Psoas muscle (tissue), 8 donors: Measurements from ENCODE around the gene AQP12B. TPM values are rescaled to one million over a fixed set of nuclear protein-coding genes. Genes with fewer than 3 reads are reported as not detected.
"Not testable (repeated sequence)": the region's sequence is repeated elsewhere in the genome, so short reads cannot be mapped to it uniquely, and the experiment has no call there.

Source experiments
- ATAC-seq, 4 donors: fragments of 200-7000 bp; cut with Tn5 transposase; one replicate each; pipeline ENCODE4 v1.9.1; 2020; ENCODE audit warnings: moderate library complexity in 3 of 4, mild to moderate bottlenecking in 2 of 4
- DNase-seq, 2 donors: peaks; one replicate each; pipeline ENCODE4 v3.0.0-alpha.2; 2020
- H3K27ac ChIP-seq: fragments of 200-600 bp; one replicate; pipeline ENCODE4 v1.8.0; 2022
- H3K27me3 ChIP-seq, 3 donors: fragments of 200-600 bp in 1 of 3; one replicate each; pipeline versions ENCODE4 v1.6.1 to v1.8.0; 2013 to 2022; ENCODE audit warnings: low read length in 2 of 3, mild to moderate bottlenecking in 2 of 3, moderate library complexity in 1 of 3; ENCODE audit not compliant: insufficient read depth in 3 of 3
- H3K36me3 ChIP-seq, 2 donors: fragments of 200-600 bp in 1 of 2; one replicate each; pipeline versions ENCODE4 v1.6.1 to v1.8.0; 2013 to 2022; ENCODE audit warnings: low read depth in 1 of 2, mild to moderate bottlenecking in 1 of 2, moderate library complexity in 1 of 2; ENCODE audit not compliant: insufficient read depth in 1 of 2
- H3K4me1 ChIP-seq: fragments of 200-600 bp; one replicate; pipeline ENCODE4 v1.8.0; 2022
- H3K4me3 ChIP-seq: fragments of 200-600 bp; one replicate; pipeline ENCODE4 v1.8.0; 2022; ENCODE audit warnings: mild to moderate bottlenecking
- H3K9me3 ChIP-seq: fragments of 200-600 bp; one replicate; pipeline ENCODE4 v1.8.0; 2022
- CTCF ChIP-seq: fragments of 200-600 bp; IDR thresholded peaks from one replicate; pipeline ENCODE4 v1.8.0; 2022; ENCODE audit warnings: antibody characterized with exemption
- WGBS, 3 donors: extraction: QIAGEN DNeasy Blood & Tissue Kit; methylation state at CpG; one replicate each; pipeline versions ENCODE4 v1.1.6 to v1.1.7; 2013; 5-methylcytosine and 5-hydroxymethylcytosine counted together
- intact Hi-C, 2 donors: fragments of 100-400 bp; cut with DNase I; formaldehyde crosslinking; loops; one replicate each; pipeline versions ENCODE4 v1.11.0 to v1.14.2; 2022
- polyA plus RNA-seq, 3 donors: library from polyadenylated mRNA; stranded (reverse); fragments of 200-250 nt; gene quantifications; one replicate each; pipeline ENCODE4 v1.2.3, GENCODE V29; 2013
- total RNA-seq, 4 donors: library from RNA; stranded (reverse); fragmentation: NEBNext Ultra II Directional in 2 of 4; extraction: Animal tissue kit (Norgen Biotek cat#: 25700) in 2 of 4; gene quantifications; one replicate each; pipeline versions ENCODE4 v1.2.1 to v1.2.4, GENCODE V29; 2021 to 2023
- donor health status: healthy with polysubstance abuse.
- donor health status: DM: no; HTN: no; CAD: no; lungs with moderate emphysema.
- donor health status: Bipolar disorder and iron deficiency.
- donor health status: healthy.
- donor health status: DM: yes; HTN: yes; CAD: no.
- donor health status: DM: no; HTN: no; CAD: no.
- donor health status: DM: no; HTN: no; CAD: no.
- donor health status: DM: yes; HTN: yes; CAD: no.

AQP12B gene
- total and polyA plus RNA-seq, 7 donors, result not detected

- H3K4me1 ChIP-seq, H3K4me3 ChIP-seq, H3K27me3 ChIP-seq, H3K27ac ChIP-seq, H3K9me3 ChIP-seq, H3K36me3 ChIP-seq, DNase-seq, ATAC-seq, intact Hi-C loops: not testable (repeated sequence)
- no CpG with 5 or more reads among the region's 19 CpGs for WGBS, 3 donors
These were observed 12.9 kb upstream of the AQP12B start for GRCh38 chr2:240695593-240695992.

GRCh38 chr2:240694304-240694703 is 11.6 kb upstream of the AQP12B start:
- ATAC-seq, intact Hi-C loops: not testable (repeated sequence)
- WGBS, 3 donors, result 69% methylated on average over 2 of the region's 12 CpGs; no CpG with 5 or more reads in 2 of the 3 donors

GRCh38 chr2:240692583-240693561 is 10.2 kb upstream of the AQP12B start:
- H3K27me3 ChIP-seq, H3K27ac ChIP-seq, H3K36me3 ChIP-seq, H3K4me1 ChIP-seq, H3K9me3 ChIP-seq, H3K4me3 ChIP-seq, ATAC-seq, DNase-seq, intact Hi-C loops: not testable (repeated sequence)
- WGBS, 3 donors, result 78 to 87% (median 78%) methylated on average over 10 to 16 of the region's 34 CpGs

More at GRCh38 chr2:240694304-240694703, 11.6 kb upstream of the AQP12B start:
- H3K36me3 ChIP-seq, H3K4me1 ChIP-seq, DNase-seq, H3K4me3 ChIP-seq, H3K27ac ChIP-seq, H3K27me3 ChIP-seq, H3K9me3 ChIP-seq: not testable (repeated sequence)

GRCh38 chr2:240691631-240692420 is 9.1 kb upstream of the AQP12B start, which contains the start of gene AQP12A:
AQP12A (plus strand) TSS chr2:240691866; CDS start chr2:240691914, 48 bp downstream.
- H3K27ac ChIP-seq, H3K9me3 ChIP-seq, H3K36me3 ChIP-seq, DNase-seq, H3K4me3 ChIP-seq, ATAC-seq, H3K27me3 ChIP-seq, intact Hi-C loops, H3K4me1 ChIP-seq: not testable (repeated sequence)
- 90 to 97% (median 91%) methylated on average over 6 to 27 of the region's 37 CpGs for WGBS, 3 donors

- H3K27ac ChIP-seq, ATAC-seq, H3K4me3 ChIP-seq, H3K36me3 ChIP-seq, H3K27me3 ChIP-seq, H3K9me3 ChIP-seq, H3K4me1 ChIP-seq, DNase-seq, intact Hi-C loops: not testable (repeated sequence)
- WGBS, 3 donors, result 53 to 56% (median 56%) methylated on average over 1 of the region's 2 CpGs
These were observed 8.4 kb upstream of the AQP12B start for GRCh38 chr2:240691075-240691427.

- H3K27me3 ChIP-seq, intact Hi-C loops, DNase-seq, H3K4me1 ChIP-seq, H3K27ac ChIP-seq, H3K36me3 ChIP-seq, ATAC-seq, H3K9me3 ChIP-seq, H3K4me3 ChIP-seq: not testable (repeated sequence)
- 55 to 76% (median 68%) methylated on average over 5 to 8 of the region's 18 CpGs for WGBS, 3 donors
These were observed 7.9 kb upstream of the AQP12B start for GRCh38 chr2:240690421-240691074.

GRCh38 chr2:240689975-240690374 is 7.3 kb upstream of the AQP12B start:
- H3K9me3 ChIP-seq, result no peaks in the 10 kb centered on the region
- 60 to 73% (median 70%) methylated on average over 10 to 11 of the region's 11 CpGs for WGBS, 3 donors
- H3K4me1 ChIP-seq, result no peaks in the 10 kb centered on the region
- H3K4me3 ChIP-seq, result no peak overlapping the region
- no peaks in the 10 kb centered on the region for H3K36me3 ChIP-seq
- DNase-seq, result no peak
- intact Hi-C loops, result no loop called here
- TF ChIP-seq CTCF, result no peak
- H3K27ac ChIP-seq, result no peak overlapping the region
- H3K27me3 ChIP-seq, result no peaks in the 10 kb centered on the region
- ATAC-seq, result no peak
